Measurements from ENCODE around the gene FHOD3.

Gene FHOD3

DNA sequence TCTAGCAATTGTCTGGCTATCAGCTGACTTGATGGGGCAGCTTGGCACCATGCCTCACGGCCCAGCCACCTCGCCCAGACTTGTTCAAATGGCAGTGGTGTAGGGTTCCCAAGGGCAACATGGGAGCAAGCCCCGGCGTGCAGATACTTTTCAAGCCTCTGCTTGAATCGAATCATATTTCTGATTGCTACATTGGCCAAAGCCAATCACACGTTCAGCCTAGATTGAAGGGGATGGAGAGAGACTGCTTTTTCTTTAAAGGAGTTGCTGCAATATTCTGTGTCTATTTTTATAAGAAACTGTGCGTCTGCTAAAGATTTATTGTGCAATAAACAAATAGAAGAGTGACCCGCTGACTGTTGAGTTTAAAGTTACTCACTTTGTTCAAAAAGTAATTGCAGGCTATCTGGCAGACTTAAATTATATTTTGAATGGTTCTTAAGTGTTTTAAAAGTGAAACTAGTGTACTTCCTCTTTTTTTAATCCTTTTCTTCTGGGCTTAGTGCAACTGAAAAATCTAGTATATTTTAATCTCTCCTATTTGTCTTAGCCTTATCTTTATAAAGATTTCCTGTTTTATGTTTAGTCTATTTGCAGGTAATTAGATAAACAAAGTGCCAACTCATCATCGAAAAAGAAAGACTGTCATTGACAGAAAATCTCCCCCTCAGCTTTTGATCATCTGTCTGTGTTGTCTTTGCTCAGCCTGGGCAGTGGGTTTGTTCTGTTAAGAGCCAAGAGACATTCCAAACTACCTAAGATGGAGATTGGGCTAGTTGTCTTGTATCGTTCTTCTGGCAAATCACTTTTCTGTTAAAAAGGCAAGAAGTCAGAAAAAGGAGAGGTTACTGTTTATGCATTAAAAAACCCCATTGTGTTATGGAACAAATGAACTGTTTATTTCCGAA lies 375.2 kb downstream of the FHOD3 start:
- no peaks in the 10 kb centered on the region for H3K27me3 ChIP-seq (replicated peaks in 2 of 5; ENCODE audit: control insufficient read depth in 4 of 5, insufficient read depth in 5 of 5, low read length in 4 of 5)
- 66% methylated on average over 6 of the region's 11 CpGs for WGBS (ENCODE audit: insufficient coverage)
- no peak overlapping the region for H3K27ac ChIP-seq (ENCODE audit: insufficient read depth in 1 of 2, low read depth in 1 of 2, low read length in 2 of 2, poor library complexity in 1 of 2, severe bottlenecking in 2 of 2)
- H3K36me3 ChIP-seq (ENCODE audit: control insufficient read depth in 4 of 4, insufficient read depth in 4 of 4, low read length in 3 of 4): no peaks in the 10 kb centered on the region
- DNase-seq: peak; percentile 17 to 57 (median 51)
- H3K9me3 ChIP-seq (ENCODE audit: control extremely low read depth in 1 of 5, control insufficient read depth in 4 of 5, insufficient read depth in 2 of 5, low read depth in 1 of 5, low read length in 4 of 5): peaks cover 3 to 20% (median 10%) of the 10 kb centered on the region in 5 experiments
- ChIA-PET CTCF (no interaction called here), POLR2A (no interaction called here)
- H3K4me3 ChIP-seq (ENCODE audit: control insufficient read depth in 1 of 7, extremely low read depth in 1 of 7, insufficient read depth in 4 of 7, low read depth in 2 of 7, low read length in 6 of 7): no peak overlapping the region
- H3K4me1 ChIP-seq (ENCODE audit: control extremely low read depth in 1 of 4, control insufficient read depth in 4 of 4, insufficient read depth in 4 of 4, low read length in 3 of 4): peaks cover 0 to 4% (median 0%) of the 10 kb centered on the region in 4 experiments

DNA sequence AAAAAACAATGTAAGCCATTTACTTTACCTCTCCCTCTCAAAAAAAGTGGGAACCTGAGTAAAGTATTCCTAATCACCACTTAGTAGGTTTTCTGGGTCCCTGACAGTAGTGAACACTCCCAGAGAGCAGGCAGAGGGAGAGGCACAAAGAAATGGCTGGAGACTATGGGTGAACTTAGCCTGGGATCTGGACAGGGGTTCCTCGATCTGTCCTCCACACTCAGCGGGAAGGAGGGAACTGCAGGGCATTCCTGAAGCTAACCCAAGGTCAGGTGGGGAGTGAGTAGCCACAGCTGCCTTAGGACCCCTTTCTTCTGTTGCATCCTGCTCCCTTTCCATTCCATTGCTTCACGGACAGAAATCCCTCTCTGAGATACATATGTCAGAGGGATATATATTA lies 375.9 kb downstream of the FHOD3 start:
- DNase-seq: no peak
- Histone ChIP-seq H3K27ac (ENCODE audit: insufficient read depth in 1 of 2, low read depth in 1 of 2, low read length in 2 of 2, poor library complexity in 1 of 2, severe bottlenecking in 2 of 2) (no peak overlapping the region), H3K4me1 (ENCODE audit: control extremely low read depth in 1 of 4, control insufficient read depth in 4 of 4, insufficient read depth in 4 of 4, low read length in 3 of 4) (peaks cover 0 to 4% (median 0%) of the 10 kb centered on the region in 4 experiments), H3K9me3 (ENCODE audit: control extremely low read depth in 1 of 5, control insufficient read depth in 4 of 5, insufficient read depth in 2 of 5, low read depth in 1 of 5, low read length in 4 of 5) (peaks cover 3 to 20% (median 10%) of the 10 kb centered on the region in 5 experiments), H3K27me3 (replicated peaks in 2 of 5; ENCODE audit: control insufficient read depth in 4 of 5, insufficient read depth in 5 of 5, low read length in 4 of 5) (no peaks in the 10 kb centered on the region), H3K4me3 (ENCODE audit: control insufficient read depth in 1 of 7, extremely low read depth in 1 of 7, insufficient read depth in 4 of 7, low read depth in 2 of 7, low read length in 6 of 7) (no peak overlapping the region), H3K36me3 (ENCODE audit: control insufficient read depth in 4 of 4, insufficient read depth in 4 of 4, low read length in 3 of 4) (no peaks in the 10 kb centered on the region)
- ChIA-PET CTCF (no interaction called here), POLR2A (no interaction called here)
- 90% methylated on average over 2 of the region's 3 CpGs for WGBS (ENCODE audit: insufficient coverage)

DNA sequence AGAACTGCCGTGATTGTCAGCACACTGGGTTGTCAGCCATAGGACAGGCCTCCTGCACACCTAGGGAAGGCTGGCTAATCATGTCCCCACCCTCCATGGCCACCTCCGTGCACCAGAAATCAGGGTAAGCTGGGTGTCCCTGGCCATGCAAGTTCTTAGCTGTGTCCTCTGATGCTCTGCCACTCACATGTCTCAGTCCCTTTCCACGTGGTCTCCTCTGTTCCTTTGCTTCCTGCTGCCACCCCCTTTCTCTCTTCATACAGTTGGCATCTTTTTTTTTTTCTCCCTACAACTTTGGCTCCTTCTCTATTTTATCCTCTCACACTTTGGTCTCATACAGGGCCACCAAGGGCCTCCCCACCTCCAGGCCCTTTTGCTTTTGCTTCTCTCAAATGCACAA lies 377.6 kb downstream of the FHOD3 start:
- Histone ChIP-seq H3K36me3 (ENCODE audit: control insufficient read depth in 4 of 4, insufficient read depth in 4 of 4, low read length in 3 of 4) (no peaks in the 10 kb centered on the region), H3K9me3 (ENCODE audit: control extremely low read depth in 1 of 5, control insufficient read depth in 4 of 5, insufficient read depth in 2 of 5, low read depth in 1 of 5, low read length in 4 of 5) (peaks cover 3 to 20% (median 10%) of the 10 kb centered on the region in 5 experiments), H3K4me3 (ENCODE audit: control insufficient read depth in 1 of 7, extremely low read depth in 1 of 7, insufficient read depth in 4 of 7, low read depth in 2 of 7, low read length in 6 of 7) (no peak overlapping the region), H3K4me1 (ENCODE audit: control extremely low read depth in 1 of 4, control insufficient read depth in 4 of 4, insufficient read depth in 4 of 4, low read length in 3 of 4) (peaks cover 0 to 4% (median 0%) of the 10 kb centered on the region in 4 experiments), H3K27me3 (replicated peaks in 2 of 5; ENCODE audit: control insufficient read depth in 4 of 5, insufficient read depth in 5 of 5, low read length in 4 of 5) (no peaks in the 10 kb centered on the region), H3K27ac (ENCODE audit: insufficient read depth in 1 of 2, low read depth in 1 of 2, low read length in 2 of 2, poor library complexity in 1 of 2, severe bottlenecking in 2 of 2) (no peak overlapping the region)
- DNase-seq: no peak
- CTCF ChIA-PET: no interaction called here
- 91% methylated on average over 2 of the region's 3 CpGs for WGBS (ENCODE audit: insufficient coverage)
- POLR2A ChIA-PET: no interaction called here

DNA sequence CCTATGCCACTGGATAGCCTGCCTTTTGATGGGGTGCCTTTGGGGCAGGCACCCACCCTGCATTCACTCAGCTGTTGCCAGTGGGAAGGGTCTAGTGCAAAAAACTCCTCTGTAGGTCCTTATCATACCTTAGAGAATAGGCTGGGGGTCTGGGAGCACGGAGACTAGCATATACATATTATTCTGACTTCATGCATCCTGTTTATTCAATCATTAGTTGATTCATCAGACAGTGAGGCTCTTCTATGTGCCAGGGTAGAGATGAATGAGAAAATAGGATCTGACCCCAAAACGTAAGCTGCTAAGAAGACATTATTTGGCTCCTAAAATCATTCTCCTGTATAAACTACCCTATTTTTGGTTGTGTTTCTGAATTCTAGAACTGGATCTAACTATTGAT lies 378.0 kb downstream of the FHOD3 start:
- ChIA-PET POLR2A (no interaction called here), CTCF (interaction anchor here (1.2 kb wide), 1 partner anchor 13 kb away, joined by 3 read pairs; no protein-coding TSS in a partner anchor)
- H3K4me3 ChIP-seq (ENCODE audit: control insufficient read depth in 1 of 7, extremely low read depth in 1 of 7, insufficient read depth in 4 of 7, low read depth in 2 of 7, low read length in 6 of 7): no peak overlapping the region
- peaks cover 0 to 4% (median 0%) of the 10 kb centered on the region in 4 experiments for H3K4me1 ChIP-seq (ENCODE audit: control extremely low read depth in 1 of 4, control insufficient read depth in 4 of 4, insufficient read depth in 4 of 4, low read length in 3 of 4)
- H3K27ac ChIP-seq (ENCODE audit: insufficient read depth in 1 of 2, low read depth in 1 of 2, low read length in 2 of 2, poor library complexity in 1 of 2, severe bottlenecking in 2 of 2): no peak overlapping the region
- peaks cover 3 to 20% (median 10%) of the 10 kb centered on the region in 5 experiments for H3K9me3 ChIP-seq (ENCODE audit: control extremely low read depth in 1 of 5, control insufficient read depth in 4 of 5, insufficient read depth in 2 of 5, low read depth in 1 of 5, low read length in 4 of 5)
- no peak for DNase-seq
- no peaks in the 10 kb centered on the region for H3K27me3 ChIP-seq (replicated peaks in 2 of 5; ENCODE audit: control insufficient read depth in 4 of 5, insufficient read depth in 5 of 5, low read length in 4 of 5)
- no CpG with 5 or more reads among the region's 2 CpGs for WGBS (ENCODE audit: insufficient coverage)
- H3K36me3 ChIP-seq (ENCODE audit: control insufficient read depth in 4 of 4, insufficient read depth in 4 of 4, low read length in 3 of 4): no peaks in the 10 kb centered on the region

DNA sequence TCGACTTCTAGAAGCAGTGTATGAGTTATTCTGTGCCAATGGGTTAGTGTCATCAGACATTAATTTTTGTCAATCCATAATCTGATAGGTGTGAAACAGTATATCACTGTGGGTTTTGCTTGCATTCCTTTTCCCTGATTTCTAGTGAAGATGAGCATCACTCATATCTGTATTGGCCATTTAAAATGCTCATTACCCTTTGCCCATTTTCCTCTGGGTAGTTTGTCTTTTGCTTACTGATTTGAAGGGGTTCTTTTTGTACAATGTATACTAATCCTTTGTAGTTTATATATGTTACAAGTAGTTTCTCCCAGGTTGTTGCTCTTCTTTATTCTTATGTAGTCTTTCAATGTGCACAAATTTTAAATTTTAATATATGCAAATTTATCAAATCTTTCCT lies 379.1 kb downstream of the FHOD3 start:
- DNase-seq: no peak
- H3K9me3 ChIP-seq (ENCODE audit: control extremely low read depth in 1 of 5, control insufficient read depth in 4 of 5, insufficient read depth in 2 of 5, low read depth in 1 of 5, low read length in 4 of 5): peaks cover 3 to 22% (median 10%) of the 10 kb centered on the region in 5 experiments
- no peak overlapping the region for H3K4me3 ChIP-seq (ENCODE audit: control insufficient read depth in 1 of 7, extremely low read depth in 1 of 7, insufficient read depth in 4 of 7, low read depth in 2 of 7, low read length in 6 of 7)
- H3K27me3 ChIP-seq (replicated peaks in 2 of 5; ENCODE audit: control insufficient read depth in 4 of 5, insufficient read depth in 5 of 5, low read length in 4 of 5): no peaks in the 10 kb centered on the region
- ChIA-PET POLR2A (interaction anchor here (0.6 kb wide), 1 partner anchor 674 kb away, joined by 5 read pairs; no protein-coding TSS in a partner anchor), CTCF (interaction anchor here (1.2 kb wide), 1 partner anchor 12 kb away, joined by 3 read pairs; no protein-coding TSS in a partner anchor)
- no CpG with 5 or more reads among the region's 1 CpG for WGBS (ENCODE audit: insufficient coverage)
- H3K36me3 ChIP-seq (ENCODE audit: control insufficient read depth in 4 of 4, insufficient read depth in 4 of 4, low read length in 3 of 4): no peaks in the 10 kb centered on the region
- H3K27ac ChIP-seq (ENCODE audit: insufficient read depth in 1 of 2, low read depth in 1 of 2, low read length in 2 of 2, poor library complexity in 1 of 2, severe bottlenecking in 2 of 2): no peak overlapping the region
- peaks cover 0 to 4% (median 0%) of the 10 kb centered on the region in 4 experiments for H3K4me1 ChIP-seq (ENCODE audit: control extremely low read depth in 1 of 4, control insufficient read depth in 4 of 4, insufficient read depth in 4 of 4, low read length in 3 of 4)

DNA sequence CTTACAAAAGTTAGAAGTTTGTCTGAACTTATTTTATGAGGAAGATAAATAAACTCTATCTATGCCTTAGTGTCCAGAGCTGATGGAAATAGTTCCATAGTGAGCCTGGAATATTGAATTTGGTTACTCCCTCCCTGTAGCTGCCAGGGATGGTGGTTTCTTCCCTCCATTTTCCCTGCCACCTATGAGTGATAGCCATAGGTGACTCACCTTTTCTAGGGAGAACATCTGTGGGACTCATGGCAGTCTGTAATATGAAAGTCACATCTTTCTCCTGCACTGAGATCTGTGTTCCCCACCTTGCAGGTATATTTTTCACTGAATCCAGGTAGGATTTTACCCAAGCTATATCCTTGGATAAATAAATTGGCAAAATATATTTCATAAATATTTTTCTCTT lies 382.5 kb downstream of the FHOD3 start:
- DNase-seq: no peak
- POLR2A ChIA-PET: no interaction called here
- peaks cover 8 to 31% (median 14%) of the 10 kb centered on the region in 5 experiments for H3K9me3 ChIP-seq (ENCODE audit: control extremely low read depth in 1 of 5, control insufficient read depth in 4 of 5, insufficient read depth in 2 of 5, low read depth in 1 of 5, low read length in 4 of 5)
- CTCF ChIA-PET: no interaction called here
- no peaks in the 10 kb centered on the region for H3K36me3 ChIP-seq (ENCODE audit: control insufficient read depth in 4 of 4, insufficient read depth in 4 of 4, low read length in 3 of 4)
- no peak overlapping the region for H3K27ac ChIP-seq (ENCODE audit: insufficient read depth in 1 of 2, low read depth in 1 of 2, low read length in 2 of 2, poor library complexity in 1 of 2, severe bottlenecking in 2 of 2)
- H3K4me3 ChIP-seq (ENCODE audit: control insufficient read depth in 1 of 7, extremely low read depth in 1 of 7, insufficient read depth in 4 of 7, low read depth in 2 of 7, low read length in 6 of 7): no peak overlapping the region
- H3K27me3 ChIP-seq (replicated peaks in 2 of 5; ENCODE audit: control insufficient read depth in 4 of 5, insufficient read depth in 5 of 5, low read length in 4 of 5): no peaks in the 10 kb centered on the region
- no peaks in the 10 kb centered on the region for H3K4me1 ChIP-seq (ENCODE audit: control extremely low read depth in 1 of 4, control insufficient read depth in 4 of 4, insufficient read depth in 4 of 4, low read length in 3 of 4)

DNA sequence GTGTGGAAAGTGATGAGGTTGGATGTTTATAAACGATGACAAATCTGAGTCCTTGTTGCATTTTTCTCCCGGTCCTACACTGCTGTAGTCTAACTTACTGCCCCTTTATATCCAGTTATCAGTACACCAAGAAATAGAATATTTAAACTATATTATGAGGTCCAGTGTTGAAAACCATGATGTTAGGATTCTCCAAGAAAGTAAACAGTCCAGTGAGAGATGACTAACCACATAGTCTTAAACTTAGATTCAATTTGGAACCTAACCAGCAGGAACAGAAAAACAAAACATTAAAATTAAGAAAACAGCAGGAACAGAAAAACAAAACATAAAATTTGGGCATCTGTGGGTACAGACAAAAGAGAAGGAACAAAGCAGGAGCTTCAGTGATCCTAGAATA lies 388.1 kb downstream of the FHOD3 start:
- Histone ChIP-seq H3K4me3 (ENCODE audit: control insufficient read depth in 1 of 7, extremely low read depth in 1 of 7, insufficient read depth in 4 of 7, low read depth in 2 of 7, low read length in 6 of 7) (no peak overlapping the region), H3K4me1 (ENCODE audit: control extremely low read depth in 1 of 4, control insufficient read depth in 4 of 4, insufficient read depth in 4 of 4, low read length in 3 of 4) (no peaks in the 10 kb centered on the region), H3K36me3 (ENCODE audit: control insufficient read depth in 4 of 4, insufficient read depth in 4 of 4, low read length in 3 of 4) (no peaks in the 10 kb centered on the region), H3K27me3 (replicated peaks in 2 of 5; ENCODE audit: control insufficient read depth in 4 of 5, insufficient read depth in 5 of 5, low read length in 4 of 5) (no peaks in the 10 kb centered on the region), H3K9me3 (ENCODE audit: control extremely low read depth in 1 of 5, control insufficient read depth in 4 of 5, insufficient read depth in 2 of 5, low read depth in 1 of 5, low read length in 4 of 5) (peaks cover 6 to 23% (median 10%) of the 10 kb centered on the region in 5 experiments), H3K27ac (ENCODE audit: insufficient read depth in 1 of 2, low read depth in 1 of 2, low read length in 2 of 2, poor library complexity in 1 of 2, severe bottlenecking in 2 of 2) (no peak overlapping the region)
- DNase-seq: no peak
- ChIA-PET CTCF (interaction anchor here (1.0 kb wide), 1 partner anchor 125 kb away, joined by 3 read pairs; no protein-coding TSS in a partner anchor), POLR2A (no interaction called here)
- no CpG with 5 or more reads among the region's 2 CpGs for WGBS (ENCODE audit: insufficient coverage)

Measured in common myeloid progenitor, CD34-positive (primary cell).